NCI-H446 (cell line): ENCODE data around the gene UNC45A.
"Not testable (repeated sequence)": the region's sequence is repeated elsewhere in the genome, so short reads cannot be mapped to it uniquely, and the experiment has no call there.

Source experiments
- DNase-seq, 2 experiments: peaks; one replicate each; lab custom pipeline; 2025; lab: John Stamatoyannopoulos, UW

The UNC45A gene

DNA sequence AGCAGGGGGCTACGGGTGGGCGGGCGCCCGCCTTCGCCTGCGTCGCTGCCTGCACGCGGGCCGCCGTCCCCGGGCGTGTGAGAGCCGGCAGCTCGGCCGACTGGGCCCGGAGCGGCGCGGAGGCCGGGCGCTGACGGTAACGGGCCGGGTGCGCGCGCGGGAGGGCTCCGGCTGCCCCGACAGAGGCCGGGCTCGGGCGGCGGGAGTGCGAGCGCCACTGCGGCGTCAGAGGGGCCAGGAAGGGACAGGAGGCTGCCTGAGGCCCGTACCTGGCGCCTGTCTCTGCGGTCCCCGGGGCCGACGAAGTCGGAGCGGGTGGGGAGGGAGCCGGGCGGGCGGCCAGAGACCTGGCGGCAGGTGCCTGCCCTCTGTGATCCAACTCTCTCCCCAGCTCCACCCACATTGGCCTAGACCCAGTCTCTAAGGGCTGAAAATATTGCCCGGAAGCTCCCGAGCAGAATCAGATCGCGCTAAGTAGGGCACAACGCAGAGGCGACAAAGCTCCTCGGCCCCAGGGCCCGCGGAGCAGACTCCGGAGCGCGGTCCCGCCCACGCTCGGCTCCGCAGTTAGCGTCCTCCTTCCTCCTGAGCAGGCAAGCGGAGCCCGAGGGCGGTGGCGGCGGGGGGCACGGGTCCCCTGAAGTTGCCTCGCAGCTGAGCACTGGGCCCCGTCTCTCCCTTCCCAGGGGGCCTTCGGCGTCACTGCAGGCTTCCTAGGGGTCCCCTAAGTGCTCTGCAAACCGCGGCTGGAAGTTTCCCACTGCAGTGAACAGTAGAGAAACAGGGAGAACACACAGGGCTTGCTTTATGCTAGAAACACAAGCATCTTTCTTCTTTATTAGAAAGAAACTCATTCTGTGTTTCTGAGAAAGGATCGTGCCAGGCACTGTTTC lies 32.0 kb upstream of the UNC45A start, which contains the start of gene MAN2A2:
MAN2A2 (plus strand) TSS at position 463 of the 893 bp plus-strand sequence. CDS start 906 bp downstream, outside the sequence.
- no peak for DNase-seq

DNA sequence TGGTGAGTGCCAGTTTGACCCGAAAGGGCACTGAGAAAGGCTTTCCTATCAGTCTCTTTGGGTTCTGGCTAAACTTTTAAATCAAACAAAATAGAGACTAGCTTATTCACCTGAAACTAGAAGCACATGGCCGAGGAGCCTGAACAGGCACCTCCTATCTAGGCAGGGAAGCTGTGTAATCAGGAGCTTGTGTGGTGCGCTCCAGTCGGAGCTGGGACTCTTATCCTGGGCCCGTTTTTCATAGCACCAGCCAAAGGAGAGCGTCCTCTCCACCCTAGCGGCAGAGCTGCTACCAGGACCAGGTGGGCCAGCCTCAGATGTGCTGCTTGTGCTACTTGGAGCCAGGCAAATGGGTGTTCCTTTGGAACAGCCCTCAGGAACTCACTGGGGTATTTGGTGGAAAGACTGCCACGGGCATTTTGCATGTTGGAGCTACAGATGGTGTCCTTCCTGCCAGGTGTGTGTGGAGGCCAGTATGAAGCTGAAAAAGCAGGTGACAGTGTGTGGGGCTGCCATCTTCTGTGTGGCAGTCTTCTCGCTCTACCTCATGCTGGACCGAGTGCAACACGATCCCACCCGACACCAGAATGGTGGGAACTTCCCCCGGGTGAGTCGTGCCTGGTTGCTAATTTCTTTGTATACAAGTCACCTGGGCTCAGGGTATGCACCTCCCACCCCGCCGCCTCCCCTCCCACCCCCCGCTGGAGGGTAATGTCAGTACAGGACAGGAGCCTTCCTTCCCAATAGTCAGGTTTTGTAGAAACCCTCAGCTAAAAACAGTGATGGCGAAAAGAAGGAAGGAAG lies 31.1 kb upstream of the UNC45A start:
- no peak for DNase-seq

DNA sequence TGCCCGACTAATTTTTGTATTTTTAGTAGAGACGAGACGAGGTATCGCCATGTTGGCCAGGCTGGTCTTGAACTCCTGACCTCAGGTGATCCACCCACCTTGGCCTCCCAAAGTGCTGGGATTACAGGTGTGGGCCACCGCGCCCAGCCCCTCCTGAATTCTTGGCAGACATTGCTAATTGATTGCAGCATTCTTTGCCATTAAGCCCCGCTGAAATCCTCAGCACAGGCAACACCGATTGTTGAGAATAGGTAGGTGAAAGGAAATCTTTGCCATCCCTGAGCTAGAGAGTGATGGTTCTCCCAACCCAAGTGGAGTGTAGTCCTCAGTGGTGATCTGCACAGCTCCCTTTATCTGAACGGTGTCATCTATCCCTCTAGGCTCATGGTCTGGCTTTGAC lies 30.3 kb upstream of the UNC45A start:
- DNase-seq, result no peak

DNA sequence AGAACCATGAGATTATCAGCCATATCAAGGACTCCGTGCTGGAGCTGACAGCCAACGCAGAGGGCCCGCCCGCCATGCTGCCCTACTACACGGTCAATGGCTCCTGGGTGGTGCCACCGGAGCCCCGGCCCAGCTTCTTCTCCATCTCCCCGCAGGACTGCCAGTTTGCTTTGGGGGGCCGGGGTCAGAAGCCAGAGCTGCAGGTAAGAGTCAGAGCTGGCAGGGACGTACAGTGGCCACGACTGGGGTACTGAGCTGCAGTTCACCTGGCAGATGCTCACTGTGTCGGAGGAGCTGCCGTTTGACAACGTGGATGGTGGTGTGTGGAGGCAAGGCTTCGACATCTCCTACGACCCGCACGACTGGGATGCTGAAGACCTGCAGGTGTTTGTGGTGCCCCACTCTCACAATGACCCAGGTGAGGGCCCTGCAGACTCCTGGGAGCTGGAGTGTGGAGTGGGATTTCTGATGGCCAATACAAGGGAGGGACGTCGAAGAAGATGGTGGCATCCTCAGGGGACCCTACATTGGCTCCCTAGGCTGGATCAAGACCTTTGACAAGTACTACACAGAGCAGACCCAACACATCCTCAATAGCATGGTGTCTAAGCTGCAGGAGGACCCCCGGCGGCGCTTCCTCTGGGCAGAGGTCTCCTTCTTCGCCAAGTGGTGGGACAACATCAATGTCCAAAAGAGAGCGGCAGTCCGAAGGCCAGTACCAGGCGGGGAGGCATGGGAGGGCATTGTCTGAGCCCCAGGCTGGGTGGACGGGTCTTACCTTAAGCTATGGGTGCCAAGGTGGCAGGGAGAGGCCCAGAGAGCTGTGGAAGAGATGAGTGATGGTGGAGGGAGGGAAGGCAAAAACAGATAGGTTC lies 29.5 kb upstream of the UNC45A start:
- DNase-seq, result no peak

DNA sequence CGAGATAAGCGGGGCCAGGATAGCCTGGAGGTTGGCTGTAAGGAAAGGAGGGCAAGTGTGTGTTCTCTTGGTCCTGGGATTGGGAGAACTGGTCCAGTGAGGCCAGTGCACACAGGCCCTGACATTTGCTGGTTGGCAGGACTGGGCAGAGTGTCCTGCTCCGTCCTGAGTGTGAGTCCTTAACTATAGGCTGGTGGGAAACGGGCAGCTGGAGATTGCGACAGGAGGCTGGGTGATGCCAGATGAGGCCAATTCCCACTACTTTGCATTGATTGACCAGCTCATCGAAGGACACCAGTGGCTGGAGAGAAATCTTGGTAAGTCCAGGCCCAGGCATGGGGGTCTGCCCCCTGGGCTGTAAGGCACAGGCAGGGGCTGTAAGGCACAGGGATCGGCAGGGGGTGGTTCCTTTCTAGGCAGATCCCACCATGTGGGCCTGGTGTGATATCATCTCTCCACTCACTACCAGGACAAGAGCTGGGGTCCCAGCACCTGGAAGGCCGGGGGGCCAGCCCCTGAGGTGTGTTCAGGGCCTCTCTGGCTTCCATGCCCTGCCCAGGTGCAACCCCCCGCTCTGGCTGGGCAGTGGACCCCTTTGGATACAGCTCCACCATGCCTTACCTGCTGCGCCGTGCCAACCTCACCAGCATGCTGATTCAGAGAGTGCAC lies 28.8 kb upstream of the UNC45A start:
- DNase-seq, result no peak

DNA sequence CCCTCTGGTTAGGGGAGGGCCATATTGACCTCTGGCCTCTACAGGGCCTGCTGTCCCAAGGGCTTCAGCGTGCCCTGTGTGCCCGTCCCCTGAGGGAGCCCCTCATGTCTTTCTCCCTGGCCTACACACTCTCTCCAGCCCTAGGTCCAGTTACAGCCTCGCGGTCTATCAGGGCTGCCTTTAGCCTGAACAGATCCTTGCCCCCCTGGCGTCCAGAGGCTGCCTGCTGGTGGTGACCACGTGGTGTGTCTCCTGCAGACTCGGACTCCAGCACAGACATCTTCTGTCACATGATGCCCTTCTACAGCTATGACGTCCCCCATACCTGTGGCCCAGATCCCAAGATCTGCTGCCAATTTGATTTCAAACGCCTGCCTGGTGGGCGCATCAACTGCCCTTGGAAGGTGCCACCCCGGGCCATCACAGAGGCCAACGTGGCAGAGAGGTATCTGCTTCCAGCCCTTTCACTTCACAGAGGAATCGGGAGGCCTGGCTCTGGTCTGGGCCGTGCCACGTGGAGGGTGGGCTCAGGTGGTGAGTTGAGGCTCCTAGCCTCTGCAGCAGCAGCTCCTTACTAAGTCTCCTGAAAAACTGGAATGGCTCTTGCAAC lies 27.9 kb upstream of the UNC45A start:
- DNase-seq, result no peak

DNA sequence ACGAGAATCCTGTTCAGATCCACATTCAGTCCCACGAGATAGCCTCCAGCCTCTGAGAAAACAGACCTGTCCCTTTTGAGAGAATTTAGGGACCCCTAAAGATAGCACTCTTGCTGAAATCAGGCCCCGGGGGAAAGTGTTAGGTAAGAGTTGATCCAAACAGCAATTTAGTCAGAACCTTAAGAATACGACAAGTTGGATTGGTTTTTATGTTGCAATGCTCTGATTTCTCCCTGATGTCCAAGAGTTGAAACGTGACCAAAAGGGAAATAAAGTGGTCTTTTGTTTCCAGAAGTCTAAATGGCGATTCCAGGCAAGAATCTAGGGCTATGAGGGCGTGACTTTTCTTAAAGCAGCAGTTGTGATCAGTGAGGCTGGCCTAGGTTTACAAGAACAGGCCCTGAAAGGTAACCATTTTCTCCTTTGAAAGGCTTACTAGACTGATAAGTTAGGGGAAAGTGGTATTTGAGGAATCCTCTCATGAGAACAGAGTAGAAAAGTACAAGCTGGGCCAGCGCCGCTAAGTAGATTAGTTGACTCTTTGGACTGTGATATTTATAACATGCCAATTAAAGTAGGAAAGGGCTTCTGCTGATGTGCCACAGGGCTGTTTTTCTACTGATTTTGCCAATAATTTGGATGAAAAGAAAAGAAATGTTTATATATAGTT lies 27.1 kb upstream of the UNC45A start:
- DNase-seq, result no peak

DNA sequence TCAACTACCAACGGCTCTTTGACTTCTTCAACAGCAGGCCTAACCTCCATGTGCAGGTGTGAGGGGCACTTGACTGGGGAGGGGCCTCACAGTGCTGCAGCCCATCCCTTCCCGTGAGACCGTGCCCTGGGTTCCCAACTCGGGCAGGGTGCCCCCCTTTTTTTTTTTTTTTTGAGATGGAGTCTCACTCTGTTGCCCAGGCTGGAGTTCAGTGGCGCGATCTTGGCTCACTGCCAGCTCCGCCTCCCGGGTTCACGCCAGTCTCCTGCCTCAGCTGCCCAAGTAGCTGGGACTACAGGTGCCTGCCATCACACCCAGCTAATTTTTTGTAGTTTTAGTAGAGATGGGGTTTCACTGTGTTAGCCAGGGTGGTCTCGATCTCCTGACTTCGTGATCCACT lies 25.6 kb upstream of the UNC45A start:
- DNase-seq, result not testable (repeated sequence)

DNA sequence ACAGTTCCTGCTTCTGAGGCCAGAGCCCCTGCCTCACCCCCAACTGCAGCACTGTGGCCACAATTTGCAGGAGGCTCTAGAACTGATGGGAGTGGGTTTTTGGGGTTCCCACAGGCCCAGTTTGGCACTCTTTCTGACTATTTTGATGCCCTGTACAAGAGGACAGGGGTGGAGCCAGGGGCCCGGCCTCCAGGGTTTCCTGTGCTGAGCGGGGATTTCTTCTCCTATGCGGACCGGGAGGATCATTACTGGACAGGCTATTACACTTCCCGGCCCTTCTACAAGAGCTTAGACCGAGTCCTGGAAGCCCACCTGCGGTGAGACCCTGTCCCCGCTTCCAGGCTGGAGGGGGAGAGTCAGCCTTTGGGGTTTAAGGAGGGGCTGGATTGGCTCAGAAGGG lies 25.1 kb upstream of the UNC45A start:
- DNase-seq, result no peak

DNA sequence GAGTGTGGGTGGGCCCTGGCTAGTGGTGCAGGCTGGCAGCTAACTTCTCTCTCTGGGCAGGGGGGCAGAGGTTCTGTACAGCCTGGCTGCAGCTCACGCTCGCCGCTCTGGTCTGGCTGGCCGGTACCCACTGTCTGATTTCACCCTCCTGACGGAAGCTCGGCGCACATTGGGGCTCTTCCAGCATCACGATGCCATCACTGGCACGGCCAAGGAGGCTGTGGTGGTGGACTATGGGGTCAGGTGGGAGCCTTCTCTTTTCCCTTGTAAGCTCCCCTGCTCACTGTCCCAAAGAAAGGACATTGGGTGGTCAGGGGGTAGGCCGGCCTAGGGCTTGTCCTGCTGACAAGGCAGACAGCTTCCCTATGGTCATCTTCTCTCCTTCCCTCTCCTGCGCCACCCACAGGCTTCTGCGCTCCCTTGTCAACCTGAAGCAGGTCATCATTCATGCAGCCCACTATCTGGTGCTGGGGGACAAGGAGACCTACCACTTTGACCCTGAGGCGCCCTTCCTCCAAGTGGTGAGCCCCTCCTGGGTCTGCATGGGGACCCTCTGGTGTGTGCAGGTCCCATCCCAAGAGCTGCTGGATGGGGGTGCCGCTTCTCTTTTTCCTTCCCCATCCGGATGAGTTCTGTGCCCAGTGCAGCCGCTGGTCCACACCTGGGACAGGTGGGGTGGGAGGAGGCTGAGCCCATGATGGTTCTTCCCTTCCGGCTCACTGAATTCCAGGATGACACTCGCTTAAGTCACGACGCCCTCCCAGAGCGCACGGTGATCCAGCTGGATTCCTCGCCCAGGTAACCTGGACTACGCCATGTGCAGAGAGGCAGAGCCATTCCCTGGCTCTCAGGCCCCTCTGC lies 24.4 kb upstream of the UNC45A start:
- DNase-seq, result no peak

DNA sequence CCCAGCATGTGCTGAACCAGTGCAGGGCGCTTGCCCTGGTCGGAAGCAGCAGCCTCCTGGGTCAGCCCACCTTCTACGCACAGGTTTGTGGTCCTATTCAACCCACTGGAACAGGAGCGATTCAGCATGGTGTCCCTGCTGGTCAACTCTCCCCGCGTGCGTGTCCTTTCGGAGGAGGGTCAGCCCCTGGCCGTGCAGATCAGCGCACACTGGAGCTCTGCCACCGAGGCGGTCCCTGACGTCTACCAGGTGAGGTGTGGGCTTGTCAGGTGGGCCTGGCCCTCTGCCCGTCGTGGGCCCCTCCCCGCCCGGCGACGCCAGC lies 23.8 kb upstream of the UNC45A start:
- no peak for DNase-seq

DNA sequence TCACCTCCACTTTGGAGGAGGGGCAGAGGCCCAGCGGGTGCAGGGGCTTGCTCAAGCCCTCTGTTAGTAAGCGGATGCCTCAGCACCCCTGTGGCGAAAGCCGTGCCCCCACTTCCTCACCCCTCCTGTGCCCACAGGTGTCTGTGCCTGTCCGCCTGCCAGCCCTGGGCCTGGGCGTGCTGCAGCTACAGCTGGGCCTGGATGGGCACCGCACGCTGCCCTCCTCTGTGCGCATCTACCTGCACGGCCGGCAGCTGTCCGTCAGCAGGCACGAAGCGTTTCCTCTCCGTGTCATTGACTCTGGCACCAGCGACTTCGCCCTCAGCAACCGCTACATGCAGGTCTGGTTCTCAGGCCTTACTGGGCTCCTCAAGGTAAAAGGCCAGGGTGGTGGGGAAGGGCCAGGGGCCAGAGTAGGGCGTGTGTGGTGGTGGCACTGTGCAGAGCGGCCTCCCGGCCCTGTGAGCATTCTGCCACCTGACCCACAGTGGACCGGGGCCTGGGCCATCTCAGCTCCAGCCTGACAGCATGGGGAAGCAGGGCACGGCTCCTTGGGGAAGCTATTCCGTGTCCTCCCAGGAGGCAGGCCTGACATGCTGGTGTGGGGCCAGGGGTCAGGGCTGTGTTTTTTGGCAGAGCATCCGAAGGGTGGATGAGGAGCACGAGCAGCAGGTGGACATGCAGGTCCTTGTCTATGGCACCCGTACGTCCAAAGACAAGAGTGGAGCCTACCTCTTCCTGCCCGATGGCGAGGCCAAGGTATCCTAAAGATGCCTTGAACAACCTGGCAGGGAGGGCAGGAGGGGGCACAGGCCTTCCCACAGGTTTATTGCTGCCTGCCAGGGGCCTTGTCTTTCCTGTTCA lies 22.9 kb upstream of the UNC45A start:
- no peak for DNase-seq

DNA sequence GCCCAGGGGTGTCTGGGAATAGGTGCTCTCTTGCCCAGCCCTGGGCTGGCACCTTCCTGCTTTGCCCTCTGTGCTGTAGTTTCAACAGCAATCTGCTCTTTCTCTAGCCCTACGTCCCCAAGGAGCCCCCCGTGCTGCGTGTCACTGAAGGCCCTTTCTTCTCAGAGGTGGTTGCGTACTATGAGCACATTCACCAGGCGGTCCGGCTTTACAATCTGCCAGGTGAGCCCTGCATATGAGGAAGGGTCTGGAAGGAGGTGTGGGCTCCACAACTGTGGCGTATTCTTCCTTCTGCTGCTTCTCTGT lies 22.4 kb upstream of the UNC45A start:
- no peak for DNase-seq

DNA sequence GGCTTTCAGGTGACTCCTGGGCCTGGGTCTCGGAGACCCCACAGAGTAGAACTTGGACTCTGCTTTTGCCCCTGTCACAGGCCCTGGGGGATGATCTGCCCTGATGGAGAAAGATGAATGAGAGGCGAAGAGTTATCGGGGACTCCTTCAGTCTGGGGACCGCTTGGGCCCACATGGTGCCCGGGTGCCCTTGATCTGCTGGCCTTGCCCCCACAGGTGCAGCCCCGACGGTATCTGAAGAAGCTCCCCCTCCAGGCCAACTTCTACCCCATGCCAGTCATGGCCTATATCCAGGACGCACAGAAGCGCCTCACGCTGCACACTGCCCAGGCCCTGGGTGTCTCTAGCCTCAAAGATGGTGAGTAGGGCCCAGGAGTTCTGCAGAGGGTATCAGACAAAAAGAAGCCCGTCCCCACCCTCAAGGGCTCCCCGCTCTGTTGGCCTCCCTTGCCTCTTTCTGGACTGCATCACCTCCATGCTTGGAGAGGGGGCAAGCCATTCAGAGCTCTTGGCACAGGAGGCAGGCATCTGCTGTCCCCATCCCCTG lies 21.6 kb upstream of the UNC45A start:
- DNase-seq, result no peak

DNA sequence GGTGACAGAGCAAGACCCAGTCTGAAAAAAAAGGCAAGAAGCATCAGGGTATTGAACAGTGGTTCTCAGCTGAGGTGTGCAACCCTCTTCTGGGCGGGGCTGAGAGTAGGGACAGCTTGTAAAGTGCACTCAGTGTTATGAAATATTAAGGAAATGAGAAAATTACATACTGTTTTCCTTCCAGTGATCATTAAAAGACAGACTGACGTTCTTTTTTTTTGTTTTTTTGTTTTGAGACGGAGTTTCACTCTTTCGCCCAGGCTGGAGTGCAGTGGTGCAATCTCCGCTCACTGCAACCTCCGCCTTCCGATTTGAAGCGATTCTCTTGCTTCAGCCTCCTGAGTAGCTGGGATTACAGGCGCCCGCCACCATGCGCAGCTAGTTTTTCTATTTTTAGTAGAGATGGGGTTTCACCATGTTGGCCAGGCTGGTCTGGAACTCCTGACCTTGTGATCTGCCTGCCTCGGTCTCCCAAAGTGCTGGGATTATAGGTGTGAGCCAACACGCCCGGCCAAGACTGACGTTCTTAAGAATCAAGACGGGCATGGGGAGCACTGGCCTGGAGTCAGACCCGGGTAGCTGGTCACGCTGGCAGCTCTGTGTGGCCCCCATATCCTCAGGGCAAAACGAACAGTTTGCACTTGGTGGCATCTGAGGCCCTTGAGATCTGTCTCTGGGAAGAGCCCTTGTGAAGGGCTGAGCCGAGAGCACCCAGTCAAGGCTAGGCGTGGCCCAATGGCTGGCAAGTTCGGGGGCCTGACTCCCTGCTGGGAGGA lies 20.6 kb upstream of the UNC45A start:
- DNase-seq, result no peak

DNA sequence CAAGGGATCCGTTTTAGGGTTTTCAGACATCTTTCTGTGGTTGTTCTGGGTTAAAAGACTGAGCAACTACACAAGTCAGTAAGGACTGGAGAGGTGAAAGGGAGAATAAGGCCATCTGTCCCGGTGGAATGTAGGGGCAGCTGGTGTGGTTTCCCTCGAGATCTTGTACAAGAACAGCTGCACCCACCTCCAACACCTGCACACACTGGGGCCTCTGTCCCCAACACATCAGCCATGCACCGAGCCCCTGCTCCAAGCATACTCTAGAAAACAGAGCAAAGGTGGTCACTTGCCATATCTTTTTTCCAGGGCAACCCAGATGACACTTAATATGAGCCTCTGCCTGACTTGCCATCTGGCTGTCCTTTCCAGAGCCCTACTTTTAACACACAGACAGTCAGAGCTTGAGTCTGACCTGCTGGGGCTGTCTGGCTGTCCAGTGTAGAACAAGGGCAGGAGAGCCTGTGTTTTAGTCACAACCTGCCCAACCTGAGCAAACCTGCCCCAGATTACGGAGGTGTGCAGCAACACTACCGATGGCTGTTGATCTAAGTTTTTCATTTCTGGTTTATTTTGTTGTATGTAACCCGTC lies 19.8 kb upstream of the UNC45A start:
- no peak for DNase-seq

DNA sequence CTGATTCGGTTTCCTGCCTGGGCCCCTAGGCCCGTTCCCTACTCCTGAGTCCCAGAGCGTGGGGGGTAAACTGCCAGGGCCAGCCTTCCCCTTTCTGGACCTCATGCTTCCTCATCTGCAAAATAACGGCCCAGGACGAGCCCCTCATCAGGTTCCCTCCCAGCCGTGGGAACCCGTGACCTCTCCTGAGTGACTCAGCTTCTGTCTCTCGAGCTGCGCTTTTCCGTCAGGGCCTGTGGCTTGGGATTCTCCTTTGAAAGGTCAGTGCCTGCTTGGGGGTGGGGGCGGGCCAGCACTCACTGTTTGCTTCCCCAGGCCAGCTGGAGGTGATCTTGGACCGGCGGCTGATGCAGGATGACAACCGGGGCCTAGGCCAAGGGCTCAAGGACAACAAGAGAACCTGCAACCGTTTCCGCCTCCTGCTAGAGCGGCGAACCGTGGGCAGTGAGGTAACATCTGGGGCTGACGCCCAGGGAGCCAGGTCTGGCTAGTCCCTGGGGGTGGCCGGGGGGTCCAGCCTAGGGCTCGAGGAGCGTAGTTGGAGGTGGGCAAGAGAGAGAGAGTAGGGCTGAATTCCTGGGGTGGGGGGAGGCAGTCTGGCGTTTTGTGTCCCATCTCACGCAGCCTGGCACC lies 19.2 kb upstream of the UNC45A start:
- DNase-seq, result no peak
